Muscle of leg (tissue), 11 donors: Measurements from ENCODE around the gene ROBO2. TPM values are rescaled to one million over a fixed set of nuclear protein-coding genes. Genes with fewer than 3 reads are reported as not detected.
"Not testable (repeated sequence)": the region's sequence is repeated elsewhere in the genome, so short reads cannot be mapped to it uniquely, and the experiment has no call there.

Experiments
- DNase-seq: peaks from one replicate; pipeline ENCODE4 v3.0.0; 2013
- H3K27ac ChIP-seq: one replicate; pipeline ENCODE4 v1.5.1; 2013; ENCODE audit warnings: mild to moderate bottlenecking, low read length, control low read depth
- H3K27me3 ChIP-seq: one replicate; pipeline ENCODE4 v1.6.1; 2013; ENCODE audit warnings: low read length; ENCODE audit not compliant: control insufficient read depth, insufficient read depth
- H3K36me3 ChIP-seq: one replicate; pipeline ENCODE4 v1.6.1; 2013; ENCODE audit warnings: low read length; ENCODE audit not compliant: control insufficient read depth, insufficient read depth
- H3K4me1 ChIP-seq: one replicate; pipeline ENCODE4 v1.6.1; 2013; ENCODE audit warnings: low read length; ENCODE audit not compliant: control insufficient read depth, insufficient read depth
- H3K4me3 ChIP-seq: one replicate; pipeline ENCODE4 v1.5.1; 2013; ENCODE audit warnings: low read length, control low read depth
- H3K9me3 ChIP-seq: replicated peaks from 2 replicates; pipeline ENCODE4 v1.6.1; 2013; ENCODE audit warnings: low read depth, low read length; ENCODE audit not compliant: control insufficient read depth
- WGBS: methylation state at CpG from one replicate; pipeline ENCODE4 v1.1.5; 2013; ENCODE audit warnings: missing lambda C conversion rate; ENCODE audit not compliant: insufficient coverage; 5-methylcytosine and 5-hydroxymethylcytosine counted together
- polyA plus RNA-seq, 8 donors: library from polyadenylated mRNA; unstranded; fragments of 120-200 nt; gene quantifications; one replicate each; pipeline versions ENCODE4 v1.2.1 to v1.2.3, GENCODE V29; 2013; ENCODE audit warnings: inconsistent platforms in 1 of 8, low replicate concordance in 1 of 8; ENCODE audit not compliant: insufficient read length in 8 of 8, insufficient read depth in 1 of 8
- total RNA-seq: library from RNA; stranded (reverse); fragments of 120-200 nt; gene quantifications from one replicate; pipeline ENCODE4 v1.2.4, GENCODE V29; 2013

The ROBO2 gene
- total and polyA plus RNA-seq, 9 donors: 2.8 to 14.6 (median 4.8) TPM

DNA sequence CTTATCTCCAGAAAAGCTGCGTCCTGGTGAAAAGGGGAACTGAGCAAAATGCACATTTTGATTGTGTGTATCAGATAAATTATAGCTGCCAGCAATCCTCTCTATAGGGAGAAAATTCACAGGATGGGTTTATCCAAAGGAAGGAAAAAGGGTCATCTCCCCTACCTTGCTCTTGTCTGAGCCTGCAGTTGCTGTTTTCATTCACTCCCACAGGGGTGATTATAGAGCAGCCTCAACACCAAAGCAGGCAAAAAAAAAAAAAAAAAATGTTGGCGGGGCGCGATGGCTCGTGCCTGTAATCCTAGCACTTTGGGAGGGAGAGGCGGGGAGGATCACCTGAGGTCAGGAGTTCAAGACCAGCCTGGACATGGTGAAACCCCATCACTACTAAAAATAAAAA lies 333.7 kb downstream of the ROBO2 start:
- H3K27ac ChIP-seq: no peak overlapping the region
- H3K4me1 ChIP-seq: no peaks in the 10 kb centered on the region
- no peak overlapping the region for H3K4me3 ChIP-seq
- H3K36me3 ChIP-seq: no peaks in the 10 kb centered on the region
- no peak for DNase-seq
- WGBS: no CpG with 5 or more reads among the region's 6 CpGs
- no peaks in the 10 kb centered on the region for H3K9me3 ChIP-seq
- no peaks in the 10 kb centered on the region for H3K27me3 ChIP-seq

DNA sequence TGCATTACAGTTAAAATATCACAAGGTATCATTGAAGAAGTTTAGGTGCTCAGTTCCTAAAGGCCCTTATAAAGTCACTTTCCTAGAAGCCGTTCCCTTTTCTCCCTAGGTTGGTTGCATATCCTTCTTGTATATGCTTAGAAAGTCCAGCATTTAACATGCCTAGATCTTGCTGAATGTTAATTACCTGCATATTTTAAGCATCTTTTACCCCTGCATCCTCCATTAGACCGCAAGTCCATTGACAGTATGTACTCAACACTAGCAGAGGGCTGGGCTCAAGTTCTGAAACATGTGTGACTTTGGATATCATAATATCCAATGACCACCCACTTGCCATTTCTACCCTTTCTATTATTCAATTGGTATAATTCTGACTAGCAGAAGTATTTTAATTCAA lies 336.6 kb downstream of the ROBO2 start:
- WGBS: 100% methylated on average over 1 of the region's 2 CpGs
- H3K9me3 ChIP-seq: no peaks in the 10 kb centered on the region
- no peaks in the 10 kb centered on the region for H3K36me3 ChIP-seq
- H3K27me3 ChIP-seq: no peaks in the 10 kb centered on the region
- DNase-seq: no peak
- H3K4me1 ChIP-seq: no peaks in the 10 kb centered on the region
- H3K27ac ChIP-seq: no peak overlapping the region
- H3K4me3 ChIP-seq: no peak overlapping the region

DNA sequence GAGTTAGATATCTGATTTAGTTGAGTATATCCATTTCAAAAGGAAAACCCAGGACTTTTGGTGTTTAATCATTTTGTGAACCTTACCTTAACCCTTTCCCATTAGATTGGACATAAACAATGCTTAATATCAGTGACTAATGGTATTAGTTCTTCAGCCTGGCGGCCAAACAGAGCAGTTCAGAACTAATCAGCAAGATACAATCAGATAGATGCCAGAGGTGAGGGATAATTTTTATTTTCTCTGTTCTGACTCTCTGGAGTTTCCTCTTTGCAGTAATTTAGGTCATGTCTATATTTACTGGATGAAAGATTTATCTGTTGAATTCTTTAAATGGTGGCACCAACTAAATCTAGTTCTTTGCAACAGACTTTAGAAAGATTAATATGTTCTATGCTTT lies 337.8 kb downstream of the ROBO2 start:
- no peak overlapping the region for H3K27ac ChIP-seq
- no peaks in the 10 kb centered on the region for H3K4me1 ChIP-seq
- WGBS: no CpG with 5 or more reads among the region's 1 CpG
- H3K36me3 ChIP-seq: no peaks in the 10 kb centered on the region
- DNase-seq: no peak
- no peak overlapping the region for H3K4me3 ChIP-seq
- H3K27me3 ChIP-seq: no peaks in the 10 kb centered on the region
- no peaks in the 10 kb centered on the region for H3K9me3 ChIP-seq

DNA sequence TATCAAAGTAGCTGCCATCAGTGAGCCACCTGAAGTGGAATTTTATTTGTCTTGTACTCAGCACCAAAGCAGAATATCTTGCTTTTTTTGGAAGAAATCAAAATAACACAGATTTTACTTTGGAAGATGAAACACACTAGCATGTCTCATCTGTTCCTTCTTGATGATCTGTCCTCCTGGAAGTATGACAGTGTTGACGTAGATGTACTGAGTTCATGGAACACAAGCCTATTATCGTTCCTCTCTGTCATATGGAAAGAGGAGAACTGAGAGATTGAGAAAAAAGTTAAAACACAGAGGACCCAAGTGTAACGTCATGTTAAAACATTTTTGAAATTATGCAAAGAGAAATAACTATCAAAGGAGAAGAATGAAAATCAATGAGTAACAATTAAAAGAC lies 340.2 kb downstream of the ROBO2 start:
- no peaks in the 10 kb centered on the region for H3K4me1 ChIP-seq
- H3K9me3 ChIP-seq: no peaks in the 10 kb centered on the region
- no peaks in the 10 kb centered on the region for H3K27me3 ChIP-seq
- no peaks in the 10 kb centered on the region for H3K36me3 ChIP-seq
- no CpG with 5 or more reads among the region's 3 CpGs for WGBS
- H3K4me3 ChIP-seq: no peak overlapping the region
- no peak overlapping the region for H3K27ac ChIP-seq
- DNase-seq: peak; percentile 78

DNA sequence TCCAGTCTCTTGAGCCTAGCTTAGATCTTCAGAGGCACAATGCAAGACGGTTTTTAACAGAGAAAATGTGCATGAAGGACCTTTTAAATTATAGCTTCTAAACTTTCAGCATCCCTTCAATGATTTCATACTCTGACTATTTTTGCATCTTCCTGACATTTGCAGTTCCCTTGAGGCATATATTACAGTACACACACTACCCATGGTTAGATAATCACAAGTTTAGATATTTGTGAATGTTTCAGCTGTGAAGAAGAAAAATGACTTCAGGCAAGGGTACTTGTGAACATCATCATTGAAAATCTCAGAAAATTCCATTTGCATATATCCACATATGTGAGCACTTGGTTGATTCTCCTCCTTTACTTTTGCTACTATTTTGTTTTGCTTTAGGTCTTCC lies 341.5 kb downstream of the ROBO2 start:
- DNase-seq: peak; percentile 54
- Histone ChIP-seq H3K9me3 (no peaks in the 10 kb centered on the region), H3K36me3 (no peaks in the 10 kb centered on the region), H3K4me3 (no peak overlapping the region), H3K27me3 (no peaks in the 10 kb centered on the region), H3K27ac (no peak overlapping the region), H3K4me1 (no peaks in the 10 kb centered on the region)
- no CpG with 5 or more reads among the region's 1 CpG for WGBS

DNA sequence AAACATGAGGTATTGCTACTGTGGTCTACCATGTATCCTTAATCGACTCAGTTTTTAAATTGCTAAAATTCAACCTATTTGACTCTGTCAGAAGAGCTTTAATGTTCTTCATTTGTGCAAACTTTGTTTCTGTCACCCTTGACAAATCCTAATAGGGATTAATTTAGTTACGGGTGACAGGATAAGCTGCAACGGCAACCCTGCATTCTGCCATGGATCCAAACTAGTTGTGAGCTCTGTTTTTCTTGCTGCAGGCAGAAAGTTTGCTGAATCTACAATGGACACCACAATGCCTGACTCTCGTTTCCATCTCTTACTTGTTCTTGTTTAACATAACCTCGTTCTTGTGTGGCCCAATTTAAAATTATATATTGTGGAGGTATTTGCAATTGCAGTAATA lies 352.3 kb downstream of the ROBO2 start:
- H3K27me3 ChIP-seq: no peaks in the 10 kb centered on the region
- no peak overlapping the region for H3K27ac ChIP-seq
- H3K4me1 ChIP-seq: no peaks in the 10 kb centered on the region
- H3K9me3 ChIP-seq: no peaks in the 10 kb centered on the region
- DNase-seq: no peak
- 40% methylated on average over 2 of the region's 5 CpGs for WGBS
- H3K36me3 ChIP-seq: no peaks in the 10 kb centered on the region
- no peak overlapping the region for H3K4me3 ChIP-seq

DNA sequence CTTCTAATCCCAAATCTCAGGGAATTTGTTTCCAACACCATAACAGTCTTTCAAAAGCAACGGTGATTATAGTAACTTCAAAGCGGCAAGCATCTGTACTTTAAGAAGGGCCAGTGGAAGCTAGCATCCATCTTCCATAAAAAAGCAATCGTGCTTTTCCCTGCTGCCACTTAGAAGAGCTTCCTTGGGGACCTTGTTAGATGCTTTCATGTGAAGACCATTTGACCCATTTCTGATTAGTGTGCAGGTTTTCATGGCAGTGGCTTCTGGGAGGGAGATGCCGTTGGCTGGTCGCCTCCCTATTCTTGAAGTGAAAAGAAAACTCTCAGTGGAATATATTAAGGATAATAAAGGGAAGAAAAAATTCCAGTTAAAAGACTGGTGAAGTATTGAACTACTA lies 354.1 kb downstream of the ROBO2 start:
- DNase-seq: no peak
- Histone ChIP-seq H3K27me3 (no peaks in the 10 kb centered on the region), H3K9me3 (no peaks in the 10 kb centered on the region), H3K4me1 (no peaks in the 10 kb centered on the region), H3K4me3 (no peak overlapping the region), H3K27ac (no peak overlapping the region), H3K36me3 (no peaks in the 10 kb centered on the region)
- WGBS: no CpG with 5 or more reads among the region's 5 CpGs

DNA sequence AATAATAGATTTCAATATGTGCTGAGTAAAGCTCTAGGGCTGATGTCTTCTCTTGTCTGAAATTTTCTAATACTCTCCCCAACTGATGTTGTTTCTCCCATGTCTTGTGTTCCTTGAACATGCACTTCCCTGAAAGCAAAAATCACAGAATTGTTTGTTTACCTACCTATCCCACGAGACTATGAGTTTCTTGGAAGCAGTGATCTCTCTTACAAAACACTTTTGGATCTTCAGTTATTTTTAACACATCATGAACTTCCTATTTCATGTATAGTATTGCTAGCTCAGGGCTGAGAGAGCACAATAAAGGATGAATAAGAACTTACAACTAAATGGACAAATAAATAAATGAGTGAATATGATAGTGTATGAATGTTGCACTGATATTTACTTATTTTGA lies 365.0 kb downstream of the ROBO2 start:
- DNase-seq: peak; percentile 46
- H3K4me1 ChIP-seq: no peaks in the 10 kb centered on the region
- WGBS: no CpG with 5 or more reads among the region's 1 CpG

DNA sequence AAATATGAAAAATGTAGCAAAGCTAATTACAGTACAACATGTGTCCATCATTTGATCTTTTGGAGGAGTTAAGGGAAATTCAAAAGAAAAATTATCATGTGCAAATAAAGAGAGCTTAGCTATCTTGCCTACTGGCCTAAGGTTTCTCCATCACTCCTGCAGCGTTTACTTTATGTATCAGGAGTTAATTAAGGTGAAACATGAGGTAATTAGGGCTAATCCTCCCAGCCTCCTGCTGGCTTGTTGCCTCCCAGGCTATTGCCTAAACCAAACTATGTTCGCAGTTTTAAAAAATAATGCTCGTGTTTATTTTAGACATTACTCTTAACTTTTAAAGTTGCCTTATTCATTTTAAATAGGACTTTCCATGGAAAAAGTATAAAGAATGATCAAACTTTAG lies 367.5 kb downstream of the ROBO2 start:
- Histone ChIP-seq H3K36me3 (no peaks in the 10 kb centered on the region), H3K9me3 (no peaks in the 10 kb centered on the region), H3K27me3 (no peaks in the 10 kb centered on the region), H3K4me1 (no peaks in the 10 kb centered on the region), H3K4me3 (no peak overlapping the region), H3K27ac (no peak overlapping the region)
- no peak for DNase-seq
- no CpG with 5 or more reads among the region's 3 CpGs for WGBS

More for the DNA sequence above, 365.0 kb downstream of the ROBO2 start:
- no peak overlapping the region for H3K27ac ChIP-seq
- no peak overlapping the region for H3K4me3 ChIP-seq
- H3K9me3 ChIP-seq: no peaks in the 10 kb centered on the region
- H3K27me3 ChIP-seq: no peaks in the 10 kb centered on the region
- H3K36me3 ChIP-seq: no peaks in the 10 kb centered on the region

DNA sequence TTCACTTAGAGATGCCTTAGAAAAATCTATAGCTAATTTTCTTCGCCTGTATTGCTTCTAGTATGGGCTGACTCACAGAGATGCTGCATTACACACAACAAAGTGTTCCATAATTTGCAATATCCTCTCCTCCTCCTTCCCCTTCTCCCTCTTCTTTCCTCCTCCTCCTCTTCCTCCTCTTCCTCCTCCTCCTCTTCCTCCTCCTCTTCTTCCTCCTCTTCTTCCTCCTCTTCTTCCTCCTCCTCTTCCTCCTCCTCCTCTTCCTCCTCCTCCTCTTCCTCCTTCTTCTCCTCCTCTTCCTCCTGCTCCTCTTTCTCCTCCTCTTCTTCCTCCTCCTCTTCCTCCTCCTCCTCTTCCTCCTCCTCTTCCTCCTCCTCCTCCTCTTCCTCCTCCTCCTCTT lies 370.4 kb downstream of the ROBO2 start:
- not testable (repeated sequence) for H3K9me3 ChIP-seq, H3K4me3 ChIP-seq, H3K36me3 ChIP-seq, H3K4me1 ChIP-seq, DNase-seq, H3K27ac ChIP-seq, H3K27me3 ChIP-seq
- 100% methylated on average over 1 of the region's 1 CpG for WGBS

DNA sequence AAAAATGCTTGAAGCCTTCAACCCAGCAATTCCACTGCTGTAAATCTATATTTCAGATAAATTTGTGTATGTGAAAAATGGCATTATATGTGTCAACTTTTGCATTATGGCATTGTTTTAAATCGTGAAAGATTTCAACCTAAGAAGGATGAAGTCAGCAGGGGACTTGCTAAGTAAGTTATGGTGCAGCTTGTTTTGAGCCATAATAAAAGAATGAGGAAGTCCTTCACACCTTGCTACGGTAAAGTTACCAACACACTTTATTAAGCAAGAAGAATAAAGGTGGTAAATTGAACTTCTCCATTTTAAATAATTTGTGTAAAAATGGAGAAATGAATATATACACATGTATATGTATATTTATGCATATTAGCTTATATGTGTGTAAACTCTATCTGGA lies 371.4 kb downstream of the ROBO2 start:
- H3K4me1 ChIP-seq: no peaks in the 10 kb centered on the region
- H3K4me3 ChIP-seq: no peak overlapping the region
- no peak for DNase-seq
- H3K36me3 ChIP-seq: no peaks in the 10 kb centered on the region
- WGBS: no CpG with 5 or more reads among the region's 2 CpGs
- H3K27ac ChIP-seq: no peak overlapping the region
- H3K9me3 ChIP-seq: peaks cover 7% of the 10 kb centered on the region
- H3K27me3 ChIP-seq: no peaks in the 10 kb centered on the region
